Mucosa of stomach (tissue), 1 donor: Measurements from ENCODE around the gene NTN5.
A peak's percentile ranks its signal among the peaks of the same experiment; 100 is the strongest.
"Not testable (repeated sequence)": the region's sequence is repeated elsewhere in the genome, so short reads cannot be mapped to it uniquely, and the experiment has no call there.

ENCODE experiments used
- H3K27me3 ChIP-seq: one replicate; pipeline ENCODE4 v1.7.0; 2013; ENCODE audit warnings: mild to moderate bottlenecking, low read length; ENCODE audit not compliant: control insufficient read depth, insufficient read depth
- H3K36me3 ChIP-seq: one replicate; pipeline ENCODE4 v1.7.0; 2013; ENCODE audit warnings: low read length; ENCODE audit not compliant: control insufficient read depth, insufficient read depth
- H3K4me1 ChIP-seq: one replicate; pipeline ENCODE4 v1.7.0; 2013; ENCODE audit warnings: mild to moderate bottlenecking, low read length; ENCODE audit not compliant: control insufficient read depth, insufficient read depth
- H3K4me3 ChIP-seq: one replicate; pipeline ENCODE4 v1.7.0; 2013; ENCODE audit warnings: low read length
- H3K9ac ChIP-seq: one replicate; pipeline ENCODE4 v1.7.0; 2013; ENCODE audit warnings: mild to moderate bottlenecking, low read length, moderate library complexity
- H3K9me3 ChIP-seq: one replicate; pipeline ENCODE4 v1.7.0; 2013; ENCODE audit warnings: mild to moderate bottlenecking, low read length, moderate library complexity; ENCODE audit not compliant: control insufficient read depth
- donor health status: Pancreatic carcinoma.

Gene NTN5

DNA sequence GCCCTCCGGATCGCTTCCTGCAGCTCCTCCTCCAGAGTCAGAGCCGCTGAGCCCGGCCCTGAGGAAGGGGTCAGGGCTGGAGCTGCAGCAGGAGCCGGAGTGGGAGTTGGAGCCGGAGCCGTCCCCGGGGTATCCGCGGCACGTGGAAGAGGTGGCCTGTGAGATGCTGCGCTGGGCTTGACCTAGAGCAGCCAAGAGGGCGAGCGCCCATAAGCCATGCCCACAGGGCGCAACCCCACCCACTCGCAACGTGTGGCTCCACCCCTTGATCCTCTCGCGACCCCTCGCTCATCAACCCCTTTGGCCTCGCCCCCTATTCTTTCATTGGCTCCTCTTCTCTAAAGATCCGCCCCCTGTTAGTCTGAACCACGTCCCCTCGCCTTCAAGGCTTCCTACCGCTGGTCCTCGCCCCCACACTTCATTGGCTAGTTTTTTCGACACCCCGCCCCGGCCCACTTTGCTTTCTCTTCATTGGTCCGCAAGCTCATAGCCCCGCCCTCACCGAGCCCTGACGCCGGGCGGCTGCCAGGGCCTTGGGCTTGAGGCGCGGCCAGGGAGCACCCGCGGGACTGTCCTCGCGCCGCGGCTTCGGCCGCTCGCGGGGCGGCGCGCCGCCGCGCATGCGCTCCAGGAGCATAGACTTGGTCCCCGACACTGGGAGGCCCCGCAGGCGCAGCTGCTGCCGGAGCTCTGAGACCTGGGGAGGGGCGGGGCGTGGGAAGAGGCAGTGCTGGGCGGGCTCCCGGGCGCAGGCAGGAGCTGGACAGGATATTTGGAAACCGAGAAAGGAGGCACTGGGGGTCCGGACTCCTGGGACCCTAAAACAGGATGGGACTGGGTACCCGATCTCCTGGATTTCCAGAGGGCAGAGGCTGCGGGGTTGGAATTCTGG lies 41.3 kb upstream of the NTN5 start:
- peak overlapping the region; percentile 31 for H3K4me3 ChIP-seq
- peaks cover 40% of the 10 kb centered on the region for H3K4me1 ChIP-seq
- no peaks in the 10 kb centered on the region for H3K36me3 ChIP-seq
- H3K9ac ChIP-seq, result peak overlapping the region; percentile 83
- H3K9me3 ChIP-seq, result no peaks in the 10 kb centered on the region
- H3K27me3 ChIP-seq, result no peaks in the 10 kb centered on the region

DNA sequence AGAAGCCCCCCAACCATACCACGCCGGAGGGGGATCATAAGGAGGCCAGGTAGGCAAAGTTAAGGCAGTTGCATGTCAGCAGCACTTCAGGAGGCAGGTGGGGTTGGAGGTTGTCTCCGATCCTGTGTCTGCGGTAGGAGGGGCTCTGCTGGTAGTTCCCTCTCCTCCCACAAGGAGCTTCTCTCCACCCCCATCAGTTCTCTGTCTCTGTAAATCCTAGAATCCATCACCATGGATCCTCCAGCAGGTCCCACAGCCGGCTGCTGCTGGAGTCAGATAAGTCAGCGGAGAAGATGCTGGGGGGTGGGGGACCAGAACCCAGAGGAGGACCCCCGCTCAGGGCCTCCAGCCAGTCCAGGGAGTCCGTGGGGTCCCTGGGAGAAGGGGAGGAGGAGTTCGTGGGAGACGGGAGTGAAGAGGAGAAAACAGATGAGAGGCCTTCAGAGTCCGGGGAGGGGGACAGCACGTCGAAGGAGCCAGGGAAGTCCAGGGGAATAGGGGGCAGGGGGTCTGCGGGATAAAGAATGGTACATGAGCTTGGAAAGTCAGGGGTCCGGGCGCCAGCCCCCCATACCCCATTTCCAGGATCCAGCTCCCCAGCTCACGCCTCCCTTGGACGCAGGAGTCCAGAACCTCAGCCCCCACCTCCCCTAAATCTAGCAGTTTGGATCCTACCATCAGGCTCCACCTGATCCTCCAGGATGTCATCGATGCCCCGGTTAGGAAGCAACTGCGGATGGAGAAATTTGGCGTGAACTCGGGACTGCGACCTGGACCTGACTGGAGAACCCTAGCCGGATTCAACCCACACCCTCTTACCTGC lies 40.4 kb upstream of the NTN5 start:
- Histone ChIP-seq H3K9ac (peak overlapping the region; percentile 47), H3K4me3 (peak overlapping the region; percentile 14), H3K36me3 (no peaks in the 10 kb centered on the region), H3K4me1 (peaks cover 39% of the 10 kb centered on the region), H3K9me3 (no peaks in the 10 kb centered on the region), H3K27me3 (no peaks in the 10 kb centered on the region)

DNA sequence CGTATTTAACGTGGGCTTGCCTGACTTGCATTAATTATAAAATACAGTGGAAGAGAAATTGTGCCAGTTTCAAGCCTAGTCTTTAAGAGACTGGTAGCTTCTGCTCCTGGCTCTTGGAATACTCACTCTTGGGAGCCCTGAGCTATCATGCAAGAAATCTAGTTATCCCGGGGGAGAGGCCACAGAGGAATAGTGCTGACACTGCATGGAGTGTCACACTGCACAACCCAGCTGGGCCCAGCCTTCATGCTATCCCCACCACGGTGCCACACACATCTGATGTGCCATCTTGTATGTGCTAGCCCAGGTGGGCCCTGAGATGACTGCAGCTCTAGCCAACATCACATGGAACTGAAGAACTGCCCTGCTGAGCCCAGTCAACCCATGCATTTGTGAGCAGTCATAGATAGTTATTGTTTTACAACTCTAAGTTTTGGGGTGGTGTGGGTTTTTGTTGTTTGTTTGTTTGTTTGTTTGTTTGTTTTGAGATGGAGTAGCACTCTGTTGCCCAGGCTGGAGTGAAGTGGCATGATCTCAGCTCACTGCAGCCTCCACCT lies 38.4 kb upstream of the NTN5 start:
- Histone ChIP-seq H3K4me3 (no peak overlapping the region), H3K4me1 (peaks cover 31% of the 10 kb centered on the region), H3K9me3 (no peaks in the 10 kb centered on the region), H3K9ac (no peak overlapping the region), H3K36me3 (no peaks in the 10 kb centered on the region), H3K27me3 (no peaks in the 10 kb centered on the region)

DNA sequence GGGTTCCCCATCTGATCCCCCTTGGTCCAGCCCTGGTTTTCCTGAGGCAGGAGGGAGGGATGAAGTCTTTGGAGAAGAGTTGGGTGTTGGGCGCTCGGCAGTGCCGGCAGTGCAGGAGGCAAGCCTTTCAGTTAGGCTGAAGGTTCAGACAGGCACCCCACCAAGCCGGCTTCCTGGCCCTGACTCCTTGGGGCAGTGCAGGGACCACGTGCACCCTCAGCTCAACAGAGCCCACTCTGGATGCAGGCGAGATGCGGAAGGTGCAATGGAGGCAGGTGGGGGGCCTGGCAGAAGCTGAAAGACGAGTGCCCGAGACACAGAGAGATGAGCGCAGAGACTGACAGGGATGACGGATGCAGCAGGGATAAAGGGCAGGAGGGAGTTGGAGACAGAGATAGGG lies 35.7 kb upstream of the NTN5 start:
- H3K9me3 ChIP-seq, result no peaks in the 10 kb centered on the region
- H3K4me3 ChIP-seq, result no peak overlapping the region
- no peak overlapping the region for H3K9ac ChIP-seq
- H3K4me1 ChIP-seq, result peaks cover 7% of the 10 kb centered on the region
- H3K27me3 ChIP-seq, result no peaks in the 10 kb centered on the region
- peaks cover 5% of the 10 kb centered on the region for H3K36me3 ChIP-seq

DNA sequence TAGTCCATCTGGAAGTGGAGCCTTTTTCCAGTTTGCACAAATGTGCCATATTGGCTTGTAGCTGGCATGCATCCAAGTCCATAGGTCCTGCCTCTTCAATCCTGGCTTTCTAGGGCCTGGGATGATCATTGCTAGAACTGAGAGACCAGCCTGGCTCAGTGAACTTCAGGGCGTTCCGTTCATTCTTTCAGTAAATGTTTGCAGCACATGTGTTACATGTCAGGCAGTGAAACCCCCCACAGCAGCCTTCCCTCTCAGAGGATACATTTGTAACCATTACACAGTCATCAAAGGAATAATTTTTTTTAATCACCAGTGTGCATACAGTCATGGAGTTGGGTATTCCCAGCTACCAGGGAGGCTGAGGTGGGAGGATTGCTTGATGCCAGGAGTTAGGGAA lies 32.6 kb upstream of the NTN5 start:
- Histone ChIP-seq H3K9ac (no peak overlapping the region), H3K4me1 (no peaks in the 10 kb centered on the region), H3K36me3 (peaks cover 6% of the 10 kb centered on the region), H3K4me3 (no peak overlapping the region), H3K27me3 (no peaks in the 10 kb centered on the region), H3K9me3 (no peaks in the 10 kb centered on the region)

DNA sequence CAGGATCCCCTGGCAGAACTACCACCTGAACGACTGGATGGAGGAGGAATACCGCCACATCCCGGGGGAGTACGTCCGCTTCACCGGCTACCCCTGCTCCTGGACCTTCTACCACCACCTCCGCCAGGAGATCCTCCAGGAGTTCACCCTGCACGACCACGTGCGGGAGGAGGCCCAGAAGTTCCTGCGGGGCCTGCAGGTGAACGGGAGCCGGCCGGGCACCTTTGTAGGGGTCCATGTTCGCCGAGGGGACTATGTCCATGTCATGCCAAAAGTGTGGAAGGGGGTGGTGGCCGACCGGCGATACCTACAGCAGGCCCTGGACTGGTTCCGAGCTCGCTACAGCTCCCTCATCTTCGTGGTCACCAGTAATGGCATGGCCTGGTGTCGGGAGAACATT lies 30.5 kb upstream of the NTN5 start:
- Histone ChIP-seq H3K9me3 (no peaks in the 10 kb centered on the region), H3K9ac (no peak overlapping the region), H3K4me1 (peaks cover 4% of the 10 kb centered on the region), H3K27me3 (no peaks in the 10 kb centered on the region), H3K4me3 (no peak overlapping the region), H3K36me3 (peaks cover 6% of the 10 kb centered on the region)

DNA sequence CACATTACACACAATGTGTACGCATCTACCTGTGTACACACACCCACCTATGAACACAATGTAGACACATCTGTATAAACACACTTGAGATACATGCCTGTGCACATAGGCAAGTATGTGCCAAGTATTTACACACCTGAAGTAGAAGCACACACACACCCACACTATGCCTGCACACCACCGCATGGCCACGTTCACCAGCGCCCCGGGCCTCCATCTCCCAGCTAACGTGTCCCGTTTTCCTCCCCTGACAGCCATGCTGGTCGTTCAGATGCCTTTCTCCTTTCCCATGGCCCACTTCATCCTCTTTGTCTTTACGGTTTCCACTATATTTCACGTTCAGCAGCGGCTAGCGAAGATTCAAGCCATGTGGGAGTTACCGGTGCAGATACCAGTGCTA lies 29.9 kb upstream of the NTN5 start:
- Histone ChIP-seq H3K27me3 (no peaks in the 10 kb centered on the region), H3K9ac (no peak overlapping the region), H3K4me3 (no peak overlapping the region), H3K9me3 (no peaks in the 10 kb centered on the region), H3K4me1 (peaks cover 7% of the 10 kb centered on the region), H3K36me3 (peaks cover 6% of the 10 kb centered on the region)

DNA sequence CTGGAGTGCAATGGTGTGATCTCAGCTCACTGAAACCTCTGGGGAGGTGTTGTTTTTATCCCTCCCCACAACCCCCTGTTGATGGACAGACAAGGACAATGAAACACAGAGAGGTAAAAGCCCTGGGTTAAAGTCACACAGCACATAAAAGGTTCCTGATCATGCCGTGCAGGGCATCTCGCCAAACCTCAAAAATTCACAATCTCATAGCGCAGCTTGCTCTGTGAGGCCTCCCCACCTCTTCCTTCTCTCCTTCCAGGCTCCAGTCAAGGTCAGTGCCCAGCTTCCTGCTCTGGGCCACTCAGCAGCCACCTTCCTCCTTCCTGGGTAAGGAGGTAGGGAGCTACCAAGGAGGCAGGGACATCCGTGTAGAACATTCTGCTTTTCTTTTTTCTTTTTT lies 25.2 kb upstream of the NTN5 start:
- no peaks in the 10 kb centered on the region for H3K36me3 ChIP-seq
- peak overlapping the region; percentile 100 for H3K9ac ChIP-seq
- H3K9me3 ChIP-seq, result no peaks in the 10 kb centered on the region
- peaks cover 13% of the 10 kb centered on the region for H3K4me1 ChIP-seq
- H3K27me3 ChIP-seq, result no peaks in the 10 kb centered on the region
- H3K4me3 ChIP-seq, result no peak overlapping the region

DNA sequence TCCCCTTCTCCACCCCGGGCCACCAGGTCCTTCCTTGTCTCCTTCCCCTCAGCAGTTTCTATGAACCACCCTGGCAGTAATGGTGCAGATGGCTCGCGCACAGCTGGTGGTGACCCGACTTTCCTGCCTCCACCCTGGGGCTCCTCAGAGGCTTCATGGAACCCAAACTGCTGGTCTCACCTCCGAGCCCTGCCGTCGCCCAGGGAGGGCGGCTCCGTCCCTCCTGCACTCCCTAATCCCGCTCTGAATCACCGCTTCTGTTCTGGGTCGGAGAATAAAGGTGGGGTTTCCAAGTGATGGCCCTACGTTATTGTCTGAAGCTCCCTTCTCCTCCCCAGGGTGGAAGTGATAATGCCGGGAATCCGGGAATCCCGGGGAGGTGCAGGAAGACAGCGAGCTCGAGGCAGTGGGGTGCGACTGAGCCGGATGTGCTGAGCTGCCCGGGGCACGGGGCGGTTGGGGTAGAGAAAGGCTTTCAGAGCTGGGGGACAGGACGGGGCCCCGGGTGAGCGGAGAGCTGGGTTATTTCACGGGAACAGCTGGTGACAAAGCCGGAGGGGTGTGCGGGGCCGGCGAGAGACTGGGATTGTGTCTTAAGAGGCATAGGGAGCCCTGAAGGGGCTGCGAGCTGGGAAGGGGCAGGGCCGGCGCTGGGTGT lies 23.7 kb upstream of the NTN5 start:
- H3K4me1 ChIP-seq, result peaks cover 13% of the 10 kb centered on the region
- H3K9me3 ChIP-seq, result no peaks in the 10 kb centered on the region
- peak overlapping the region; percentile 100 for H3K9ac ChIP-seq

DNA sequence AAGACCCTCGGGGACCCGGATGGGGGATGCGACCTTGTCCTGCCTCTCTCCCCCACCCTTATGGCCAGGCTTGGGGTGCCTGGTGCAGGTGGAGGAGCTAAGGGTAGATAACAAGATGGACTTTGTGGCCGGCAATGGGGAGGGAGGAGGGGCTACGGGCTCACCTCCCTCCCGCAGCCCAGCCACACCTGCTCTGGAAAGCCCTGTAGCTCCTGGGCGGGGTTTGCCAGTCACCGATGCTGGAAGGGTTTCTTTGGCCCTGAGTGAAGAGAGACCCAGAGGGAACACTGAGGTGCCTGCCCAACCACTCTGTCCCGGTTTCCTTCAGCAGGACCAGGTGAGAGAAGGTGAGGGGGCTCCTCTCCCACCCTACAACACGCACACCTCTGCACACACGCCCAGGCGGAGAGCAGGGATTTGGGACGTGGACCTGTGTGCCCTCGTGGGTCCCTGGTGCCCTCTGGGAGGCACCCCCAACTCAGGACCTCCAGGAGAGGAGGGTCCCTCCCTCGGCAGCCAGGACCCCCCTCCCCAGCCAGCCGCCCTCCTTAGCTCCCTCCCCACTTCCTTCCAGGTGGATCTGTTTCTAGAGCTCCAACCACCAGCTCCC lies 23.0 kb upstream of the NTN5 start, which contains the start of gene FUT2:
FUT2 (plus strand) TSS at position 229 of the 610 bp plus-strand sequence. CDS start 6,986 bp downstream, outside the sequence.
- H3K4me1 ChIP-seq, result peaks cover 13% of the 10 kb centered on the region
- peak within 1 kb of the TSS; percentile 100 for H3K9ac ChIP-seq
- peak within 1 kb of the TSS; percentile 97 for H3K4me3 ChIP-seq
- H3K36me3 ChIP-seq, result no peaks in the 10 kb centered on the region
- no peaks in the 10 kb centered on the region for H3K9me3 ChIP-seq
- H3K27me3 ChIP-seq, result no peaks in the 10 kb centered on the region

More for the DNA sequence above, 23.7 kb upstream of the NTN5 start:
- Histone ChIP-seq H3K4me3 (peak overlapping the region; percentile 97), H3K27me3 (no peaks in the 10 kb centered on the region), H3K36me3 (no peaks in the 10 kb centered on the region)

DNA sequence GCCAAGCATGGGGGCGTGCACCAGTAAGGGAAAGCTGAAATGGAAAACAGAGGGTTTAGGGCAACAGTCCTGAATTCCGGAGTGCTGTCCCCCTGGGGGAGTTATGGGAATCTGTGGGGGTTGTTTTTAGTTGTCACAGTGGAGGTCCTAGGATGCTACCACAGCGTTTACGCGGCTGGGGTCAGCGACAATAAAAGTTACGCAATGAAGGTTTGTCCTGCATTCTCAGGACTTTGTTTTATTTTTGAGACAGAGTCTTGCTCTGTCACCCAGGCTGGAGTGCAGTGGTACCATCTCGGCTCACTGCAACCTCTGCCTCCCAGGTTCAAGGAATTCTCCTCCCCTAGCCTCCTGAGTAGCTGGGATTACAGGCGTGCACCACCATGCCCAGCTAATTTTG lies 20.8 kb upstream of the NTN5 start:
- H3K9me3 ChIP-seq, H3K4me3 ChIP-seq: not testable (repeated sequence)
- H3K4me1 ChIP-seq, result peaks cover 13% of the 10 kb centered on the region

More for the DNA sequence above, 20.8 kb upstream of the NTN5 start:
- not testable (repeated sequence) for H3K9ac ChIP-seq, H3K36me3 ChIP-seq, H3K27me3 ChIP-seq
